Amygdala (tissue), 56 donors: ENCODE measurements around the gene POGZ.
A peak's percentile ranks its signal among the peaks of the same experiment; 100 is the strongest.

ENCODE experiments used
- DNase-seq, 56 donors: peaks; one replicate each; lab custom pipeline; 2025; lab: John Stamatoyannopoulos, UW

Gene POGZ, protein sequence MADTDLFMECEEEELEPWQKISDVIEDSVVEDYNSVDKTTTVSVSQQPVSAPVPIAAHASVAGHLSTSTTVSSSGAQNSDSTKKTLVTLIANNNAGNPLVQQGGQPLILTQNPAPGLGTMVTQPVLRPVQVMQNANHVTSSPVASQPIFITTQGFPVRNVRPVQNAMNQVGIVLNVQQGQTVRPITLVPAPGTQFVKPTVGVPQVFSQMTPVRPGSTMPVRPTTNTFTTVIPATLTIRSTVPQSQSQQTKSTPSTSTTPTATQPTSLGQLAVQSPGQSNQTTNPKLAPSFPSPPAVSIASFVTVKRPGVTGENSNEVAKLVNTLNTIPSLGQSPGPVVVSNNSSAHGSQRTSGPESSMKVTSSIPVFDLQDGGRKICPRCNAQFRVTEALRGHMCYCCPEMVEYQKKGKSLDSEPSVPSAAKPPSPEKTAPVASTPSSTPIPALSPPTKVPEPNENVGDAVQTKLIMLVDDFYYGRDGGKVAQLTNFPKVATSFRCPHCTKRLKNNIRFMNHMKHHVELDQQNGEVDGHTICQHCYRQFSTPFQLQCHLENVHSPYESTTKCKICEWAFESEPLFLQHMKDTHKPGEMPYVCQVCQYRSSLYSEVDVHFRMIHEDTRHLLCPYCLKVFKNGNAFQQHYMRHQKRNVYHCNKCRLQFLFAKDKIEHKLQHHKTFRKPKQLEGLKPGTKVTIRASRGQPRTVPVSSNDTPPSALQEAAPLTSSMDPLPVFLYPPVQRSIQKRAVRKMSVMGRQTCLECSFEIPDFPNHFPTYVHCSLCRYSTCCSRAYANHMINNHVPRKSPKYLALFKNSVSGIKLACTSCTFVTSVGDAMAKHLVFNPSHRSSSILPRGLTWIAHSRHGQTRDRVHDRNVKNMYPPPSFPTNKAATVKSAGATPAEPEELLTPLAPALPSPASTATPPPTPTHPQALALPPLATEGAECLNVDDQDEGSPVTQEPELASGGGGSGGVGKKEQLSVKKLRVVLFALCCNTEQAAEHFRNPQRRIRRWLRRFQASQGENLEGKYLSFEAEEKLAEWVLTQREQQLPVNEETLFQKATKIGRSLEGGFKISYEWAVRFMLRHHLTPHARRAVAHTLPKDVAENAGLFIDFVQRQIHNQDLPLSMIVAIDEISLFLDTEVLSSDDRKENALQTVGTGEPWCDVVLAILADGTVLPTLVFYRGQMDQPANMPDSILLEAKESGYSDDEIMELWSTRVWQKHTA (N-terminal part only)

DNA sequence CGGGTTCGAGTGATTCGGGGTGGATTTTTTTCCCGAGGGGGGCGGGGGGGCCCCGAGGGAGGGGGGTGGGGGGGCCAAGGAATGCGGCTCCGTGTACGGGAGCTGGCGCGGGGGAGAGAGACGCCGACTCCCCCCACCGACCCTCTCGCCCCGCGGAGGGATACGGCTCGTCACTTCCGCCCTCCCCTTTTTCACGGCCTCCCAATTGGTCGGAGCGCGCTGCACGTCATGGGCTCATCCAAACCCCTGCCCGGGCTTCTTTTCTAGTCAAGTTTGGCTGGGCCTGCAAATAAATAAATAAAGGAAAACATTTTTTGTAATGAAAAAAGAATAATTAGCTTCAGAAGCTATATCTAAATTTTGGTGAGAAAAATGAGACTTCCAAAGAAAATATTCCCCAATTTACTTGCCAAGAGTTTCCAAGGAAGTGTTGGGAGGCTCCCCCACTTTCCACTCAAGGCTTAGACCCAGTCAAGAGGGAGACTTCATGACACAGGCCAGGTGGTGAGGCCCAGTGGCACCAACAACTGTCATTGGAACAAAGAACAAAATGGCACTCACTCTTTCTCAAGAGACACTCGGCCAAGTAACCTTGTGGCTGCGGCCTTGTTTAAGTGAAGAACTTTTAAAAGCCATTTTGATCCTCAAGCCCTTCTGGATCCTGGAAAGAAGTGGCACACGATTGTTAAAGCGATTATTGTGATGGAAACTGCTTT, at the start of gene POGZ:
POGZ (minus strand) TSS at position 164 of the 716 bp plus-strand sequence. CDS start 17,290 bp downstream, outside the sequence.
- peak; percentile 67 to 97 (median 90) for DNase-seq

- no peak for DNase-seq
These were observed 49.5 kb upstream of the POGZ start for GRCh38 chr1:151508833-151509232.

GRCh38 chr1:151504759-151505158, 45.5 kb upstream of the POGZ start:
- DNase-seq = no peak

- DNase-seq = no peak
These were observed 45.0 kb upstream of the POGZ start for GRCh38 chr1:151504252-151504651.

DNA sequence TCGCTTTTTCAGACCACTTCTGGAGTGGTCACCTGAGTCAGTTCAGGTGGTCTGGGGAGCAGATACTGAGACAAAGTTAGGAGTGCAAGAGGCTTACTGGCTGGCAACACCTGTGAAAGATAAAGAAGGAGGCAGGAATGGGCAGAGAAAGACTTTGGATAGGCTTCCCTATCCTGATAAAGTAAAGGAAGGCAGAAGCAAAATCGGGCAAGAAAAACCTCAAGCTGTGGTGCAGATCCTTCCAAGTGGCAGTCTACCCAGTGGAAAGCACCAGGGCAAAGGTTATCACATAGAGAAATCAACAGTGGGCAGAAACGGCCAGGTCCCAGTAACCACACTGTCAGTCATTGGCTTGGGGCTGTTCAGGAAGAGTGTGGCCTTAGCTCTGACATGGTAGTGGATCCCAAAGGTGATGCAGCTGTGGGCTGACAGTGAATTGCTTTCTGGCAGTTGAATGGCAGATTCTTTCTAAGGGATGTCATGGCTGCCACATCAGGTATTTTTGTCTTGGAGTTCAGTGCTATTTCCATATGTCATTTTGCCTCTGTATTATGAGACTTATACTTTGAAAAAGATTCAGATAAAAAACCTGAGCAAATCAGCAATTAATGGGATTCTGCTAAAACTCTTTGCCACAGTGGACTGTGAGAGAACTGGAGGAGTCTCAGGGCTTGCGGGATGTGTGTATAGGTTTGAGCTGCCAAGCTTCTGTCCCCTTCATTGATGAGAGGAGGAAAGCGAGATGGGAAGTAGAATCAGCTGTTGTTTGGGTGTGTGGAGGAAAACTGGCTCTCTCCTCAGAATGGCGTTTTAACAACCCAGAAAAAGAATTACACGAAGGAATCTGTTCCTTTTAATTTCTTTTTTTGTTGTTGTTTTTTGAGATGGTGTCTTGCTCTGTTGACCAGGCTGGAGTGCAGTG, 43.8 kb upstream of the POGZ start:
- DNase-seq = no peak

- no peak for DNase-seq
These were observed 42.9 kb upstream of the POGZ start for GRCh38 chr1:151502035-151502700.

- DNase-seq = no peak
These were observed 42.2 kb upstream of the POGZ start for GRCh38 chr1:151501474-151501873.

DNA sequence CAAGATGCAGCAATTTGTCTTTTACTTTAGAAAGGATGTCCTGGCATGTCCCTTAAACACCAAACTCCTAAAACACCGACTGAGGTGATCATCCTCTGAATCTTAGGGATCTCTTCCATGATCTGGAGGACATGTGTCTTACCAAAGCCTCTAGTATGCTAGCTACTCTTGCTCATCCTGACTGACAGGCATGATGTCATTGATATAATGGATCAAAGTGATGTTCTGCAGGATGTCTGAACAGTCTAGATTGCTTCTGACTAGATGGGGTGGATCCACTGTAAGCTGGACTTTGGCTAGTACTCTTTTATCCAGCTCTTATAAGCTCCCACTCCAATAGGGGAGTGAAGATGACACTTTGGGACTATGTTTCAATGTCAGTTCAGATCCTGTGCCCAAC, 40.6 kb upstream of the POGZ start:
- no peak for DNase-seq

DNA sequence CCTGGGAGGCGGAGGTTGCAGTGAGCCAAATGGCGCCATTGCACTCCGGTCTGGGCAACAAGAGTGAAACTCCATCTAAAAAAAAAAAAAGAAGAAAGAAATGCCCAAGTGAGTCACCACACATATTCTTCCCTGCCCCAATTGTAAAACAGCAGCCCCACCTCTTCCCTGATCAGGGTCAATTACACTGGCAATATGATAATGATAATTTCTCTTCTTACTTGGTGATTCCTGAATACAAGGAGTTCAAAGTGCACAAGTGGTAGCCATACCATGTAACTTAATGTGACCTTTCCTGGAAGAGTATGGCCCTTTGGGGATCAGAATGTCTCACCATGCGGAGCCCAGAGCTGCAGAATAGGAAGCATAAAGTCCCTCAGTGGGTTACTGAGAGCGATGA, 40.1 kb upstream of the POGZ start:
- no peak for DNase-seq

DNA sequence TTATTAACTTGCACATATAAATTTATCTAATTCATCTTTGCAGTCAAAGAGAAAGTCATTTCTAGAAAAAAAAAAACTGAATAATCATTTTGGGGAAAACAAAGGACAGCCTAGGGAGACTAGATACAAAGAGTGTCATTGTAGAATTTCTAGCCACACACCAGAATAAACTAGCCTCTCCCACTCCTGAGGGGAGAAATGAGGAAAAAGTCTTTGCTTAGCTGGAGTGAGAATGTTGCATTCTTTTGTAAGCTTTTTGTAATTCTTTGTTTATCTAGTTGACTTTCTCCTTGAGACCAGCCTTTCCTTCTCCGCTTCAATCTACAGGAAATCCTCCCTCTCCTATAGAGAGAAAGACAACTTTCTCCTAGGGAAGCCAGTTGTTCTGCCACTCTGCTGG, 36.0 kb upstream of the POGZ start:
- DNase-seq = peak in 1 of 56 donors; percentile 4

- DNase-seq = peak in 9 of 56 donors; percentile 10 to 28 (median 16)
These were observed 35.5 kb upstream of the POGZ start for GRCh38 chr1:151494741-151495281.

DNA sequence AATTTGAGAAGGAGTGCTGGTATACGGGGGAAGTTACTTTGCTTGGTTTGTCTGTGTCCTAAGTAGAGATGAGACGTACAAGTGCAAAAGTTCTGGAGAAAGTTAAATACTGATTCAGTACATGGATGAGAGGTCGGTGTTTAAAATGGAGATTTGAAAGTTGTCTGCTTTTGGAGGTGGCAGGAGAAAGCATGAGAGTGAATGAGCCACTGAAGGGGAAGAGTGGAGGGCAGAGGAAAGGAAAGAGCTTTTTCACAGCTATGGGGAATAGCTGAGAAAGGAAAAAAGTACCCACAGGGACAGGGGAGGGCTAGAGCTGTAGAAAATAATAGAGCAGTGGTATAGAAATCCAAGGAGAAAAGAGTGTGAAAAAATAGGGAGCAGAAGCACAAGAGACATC, 33.7 kb upstream of the POGZ start:
- DNase-seq = no peak

DNA sequence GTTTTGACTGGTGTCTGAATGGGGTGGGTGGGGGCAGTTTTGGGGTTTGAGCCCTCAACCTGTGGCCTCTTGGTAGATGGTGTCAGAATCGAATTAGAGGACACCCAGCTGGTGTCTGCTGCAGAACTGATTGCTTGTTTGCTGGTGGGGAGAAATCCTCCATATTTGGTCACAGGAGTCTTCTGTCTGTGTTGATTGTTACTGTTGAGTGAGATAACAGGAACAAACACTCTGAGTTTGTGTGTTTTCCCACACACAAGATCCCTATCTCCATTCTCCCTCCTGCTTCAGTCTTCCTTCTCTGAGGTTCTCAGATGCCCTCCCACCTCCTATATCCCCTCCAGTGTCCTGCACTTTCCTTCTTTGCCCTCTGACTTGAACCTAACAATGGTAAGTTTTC, 32.8 kb upstream of the POGZ start:
- DNase-seq = no peak

GRCh38 chr1:151491641-151492040, 32.3 kb upstream of the POGZ start:
- DNase-seq = no peak

DNA sequence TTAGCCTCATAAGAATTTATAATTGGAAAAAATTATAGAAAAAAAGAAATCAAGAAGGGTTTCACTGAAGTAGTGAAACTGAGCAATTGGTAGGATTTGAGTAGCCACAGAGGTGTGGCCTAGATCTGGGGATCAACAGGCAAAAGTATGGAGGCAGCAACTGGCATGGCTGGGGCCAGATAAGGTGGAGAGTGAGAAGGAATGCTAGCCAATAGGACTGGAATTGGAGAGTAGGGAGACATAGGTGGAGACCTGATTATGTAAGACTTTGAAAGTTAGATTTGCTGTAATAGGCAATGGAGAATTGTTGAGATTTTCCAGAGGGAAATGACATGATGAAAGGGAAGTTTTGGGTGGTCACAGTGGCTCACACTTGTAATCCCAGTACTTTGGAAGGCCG, 27.3 kb upstream of the POGZ start:
- DNase-seq = no peak

GRCh38 chr1:151485685-151486255, 26.5 kb upstream of the POGZ start:
- no peak for DNase-seq

GRCh38 chr1:151482017-151482416, 22.7 kb upstream of the POGZ start:
- DNase-seq = no peak

DNA sequence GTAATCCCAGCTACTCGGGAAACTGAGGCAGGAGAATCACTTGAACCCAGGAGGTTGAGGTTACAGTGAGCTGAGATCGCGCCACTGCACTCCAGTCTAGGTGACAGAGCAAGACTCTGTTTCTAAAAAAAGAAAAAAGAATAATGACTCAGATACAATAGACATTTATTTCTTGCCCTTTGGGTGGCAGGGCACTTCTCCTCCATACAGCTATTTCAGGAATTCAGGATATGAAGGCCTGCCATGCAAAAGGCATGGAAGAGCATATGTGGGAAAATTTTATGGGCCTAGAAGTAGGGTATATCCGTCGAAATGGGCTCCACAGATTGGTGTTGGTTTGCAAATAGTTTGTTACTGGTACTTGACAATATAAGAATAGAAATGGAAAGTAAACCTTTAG, 20.2 kb upstream of the POGZ start:
- DNase-seq = no peak
